SH-SY5Y (cell line): ENCODE results near the gene YPEL2.

Source experiments
- GATA2 ChIP-seq: IDR thresholded peaks from 2 replicates; pipeline ENCODE4 v1.6.1; 2011; ENCODE audit warnings: mild to moderate bottlenecking, low read depth, low read length
- GATA3 ChIP-seq: IDR thresholded peaks from 2 replicates; pipeline ENCODE4 v1.6.1; 2011; ENCODE audit warnings: low read depth, mild to moderate bottlenecking, low read length, moderate library complexity

- TF ChIP-seq GATA3 = no peak
- TF ChIP-seq GATA2 = no peak
Measured at GRCh38 chr17:59356543-59357218, 25.2 kb downstream of the YPEL2 start.
